HepG2 (cell line): ENCODE measurements around the gene PLPP3. TPM values are rescaled to one million over a fixed set of nuclear protein-coding genes. Genes with fewer than 3 reads are reported as not detected.

ENCODE experiments used
- ARID2 ChIP-seq: sonication (generic); formaldehyde crosslinking; IDR thresholded peaks from 2 replicates; pipeline ENCODE4 v1.8.1; 2022; ENCODE audit warnings: mild to moderate bottlenecking, missing genetic modification reagents, borderline replicate concordance
- CBX5 ChIP-seq: sonication (generic); formaldehyde crosslinking; IDR thresholded peaks from 2 replicates; pipeline ENCODE4 v1.4.0; 2020; ENCODE audit warnings: missing genetic modification reagents, borderline replicate concordance
- CTCF ChIP-seq: sonication (generic); formaldehyde crosslinking; IDR thresholded peaks from 2 replicates; pipeline ENCODE4 v1.5.0; 2020; ENCODE audit warnings: mild to moderate bottlenecking, missing genetic modification reagents, moderate library complexity
- FIP1L1 ChIP-seq: fragments of 200-400 bp; formaldehyde crosslinking; IDR thresholded peaks from 2 replicates; pipeline ENCODE4 v1.6.1; 2018; ENCODE audit warnings: low read depth, mild to moderate bottlenecking, low read length, moderate library complexity, borderline replicate concordance; ENCODE audit not compliant: insufficient read depth
- FLYWCH1 ChIP-seq: sonication (generic); formaldehyde crosslinking; IDR thresholded peaks from 2 replicates; pipeline ENCODE4 v1.8.1; 2023; ENCODE audit warnings: mild to moderate bottlenecking, missing genetic modification reagents
- HNF4A ChIP-seq: sonication (generic); formaldehyde crosslinking; IDR thresholded peaks from 2 replicates; pipeline ENCODE4 v1.4.0; 2020; ENCODE audit warnings: missing genetic modification reagents
- JUN ChIP-seq: sonication (generic); formaldehyde crosslinking; IDR thresholded peaks from 2 replicates; pipeline ENCODE4 v1.4.0; 2020; ENCODE audit warnings: mild to moderate bottlenecking, missing genetic modification reagents
- JUND ChIP-seq: sonication (generic); formaldehyde crosslinking; IDR thresholded peaks from 2 replicates; pipeline ENCODE4 v1.8.0; 2022; ENCODE audit warnings: mild to moderate bottlenecking, missing genetic modification reagents
- KDM1A ChIP-seq: IDR thresholded peaks from 2 replicates; pipeline ENCODE4 v1.6.1; 2016; ENCODE audit warnings: missing compliant biosample characterization
- KDM2A ChIP-seq: sonication (generic); formaldehyde crosslinking; IDR thresholded peaks from 2 replicates; pipeline ENCODE4 v1.4.0; 2020; ENCODE audit warnings: low read depth, missing genetic modification reagents, borderline replicate concordance
- KDM5A ChIP-seq: fragments of 200-600 bp; sonication (generic); IDR thresholded peaks from 2 replicates; pipeline ENCODE4 v1.7.0; 2018; ENCODE audit warnings: antibody characterized with exemption, mild to moderate bottlenecking, low read length, borderline replicate concordance
- NCOA5 ChIP-seq: sonication (generic); formaldehyde crosslinking; IDR thresholded peaks from 2 replicates; pipeline ENCODE4 v1.4.0; 2020; ENCODE audit warnings: missing genetic modification reagents
- NR1H2 ChIP-seq: sonication (generic); formaldehyde crosslinking; IDR thresholded peaks from 2 replicates; pipeline ENCODE4 v1.8.1; 2022; ENCODE audit warnings: low read depth, missing genetic modification reagents, borderline replicate concordance
- POLR2G ChIP-seq: fragments of 200-400 bp; formaldehyde crosslinking; IDR thresholded peaks from 2 replicates; pipeline ENCODE4 v1.6.1; 2018; ENCODE audit warnings: mild to moderate bottlenecking, low read depth, low read length, moderate library complexity
- ZMAT3 ChIP-seq: sonication (generic); formaldehyde crosslinking; conservative IDR thresholded peaks from 2 replicates; pipeline ENCODE4 v1.7.0; 2021; ENCODE audit warnings: missing genetic modification reagents
- ZNF205 ChIP-seq: IDR thresholded peaks from 2 replicates; pipeline ENCODE4 v1.6.1; 2018; ENCODE audit warnings: missing biosample characterization, missing genetic modification reagents
- ZNF256 ChIP-seq: sonication (generic); formaldehyde crosslinking; conservative IDR thresholded peaks from 2 replicates; pipeline ENCODE4 v1.4.0; 2020; ENCODE audit warnings: missing genetic modification reagents
- ZNF329 ChIP-seq: sonication (generic); formaldehyde crosslinking; IDR thresholded peaks from 2 replicates; pipeline ENCODE4 v1.9.0; 2021; ENCODE audit warnings: low read depth, mild to moderate bottlenecking, missing genetic modification reagents
- ZNF34 ChIP-seq: sonication (generic); formaldehyde crosslinking; IDR thresholded peaks from 2 replicates; pipeline ENCODE4 v1.4.0; 2020; ENCODE audit warnings: mild to moderate bottlenecking, missing genetic modification reagents, borderline replicate concordance
- ZNF343 ChIP-seq: sonication (generic); formaldehyde crosslinking; IDR thresholded peaks from 2 replicates; pipeline ENCODE4 v1.4.0; 2020; ENCODE audit warnings: mild to moderate bottlenecking, missing genetic modification reagents
- ZNF362 ChIP-seq: sonication (generic); formaldehyde crosslinking; IDR thresholded peaks from 2 replicates; pipeline ENCODE4 v1.4.0; 2020; ENCODE audit warnings: missing genetic modification reagents, mild to moderate bottlenecking, borderline replicate concordance
- ZNF512B ChIP-seq: sonication (generic); formaldehyde crosslinking; IDR thresholded peaks from 2 replicates; pipeline ENCODE4 v1.5.1; 2020; ENCODE audit warnings: missing genetic modification reagents, mild to moderate bottlenecking, borderline replicate concordance
- ZNF598 ChIP-seq: sonication (generic); formaldehyde crosslinking; IDR thresholded peaks from 2 replicates; pipeline ENCODE4 v1.5.1; 2020; ENCODE audit warnings: mild to moderate bottlenecking, missing genetic modification reagents, borderline replicate concordance
- ZNF770 ChIP-seq: sonication (generic); formaldehyde crosslinking; IDR thresholded peaks from 2 replicates; pipeline ENCODE4 v1.5.0; 2020; ENCODE audit warnings: mild to moderate bottlenecking, missing genetic modification reagents
- polyA plus RNA-seq, 8 experiments: library from polyadenylated mRNA; depleted of rRNA in 3 of 8; stranded (reverse) in 7 of 8; unstranded in 1 of 8; fragments of >200 nt; fragmentation: Illumina TruSeq in 4 of 8; extraction: Trizol in 4 of 8; gene quantifications; 2 replicates each; pipeline versions ENCODE4 v1.2.1 to v1.2.3, GENCODE V29; 2011 to 2016; ENCODE audit warnings: low read depth in 4 of 8, missing spikeins in 1 of 8, mixed read lengths in 1 of 8; ENCODE audit not compliant: insufficient read depth in 1 of 8
- total RNA-seq, 5 experiments: library from RNA; depleted of rRNA; stranded (reverse); fragments of >200 nt; fragmentation: Illumina TruSeq; extraction: Trizol; gene quantifications; 2 replicates each; pipeline ENCODE4 v1.2.3, GENCODE V29; 2016; ENCODE audit warnings: low read depth in 1 of 5

The PLPP3 gene
- total and polyA plus RNA-seq, 2 of the 13 experiments (the other 11 are each of a cell fraction or from before 2014, with no cell fraction given) = 49.7 to 65.8 TPM

- TF ChIP-seq ZNF512B (CRISPR knock-in tag) (no peak), ZNF256 (CRISPR knock-in tag) (no peak), ZNF205 (0 out of 2 replicates have a peak, but pooled peaks have one; percentile 19), CTCF (no peak), HNF4A (peak; percentile 89), NCOA5 (no peak), ZNF362 (CRISPR knock-in tag) (no peak), ZNF770 (CRISPR knock-in tag) (no peak), KDM2A (no peak), ZMAT3 (CRISPR knock-in tag) (no peak), ZNF34 (CRISPR knock-in tag) (no peak), KDM5A (no peak), JUND (CRISPR knock-in tag) (no peak), KDM1A (no peak), ZNF598 (no peak), ARID2 (no peak), FIP1L1 (no peak), JUN (0 out of 2 replicates have a peak, but pooled peaks have one; percentile 46), ZNF329 (no peak), ZNF343 (no peak), CBX5 (CRISPR knock-in tag) (no peak), FLYWCH1 (CRISPR knock-in tag) (no peak), POLR2G (no peak), NR1H2 (CRISPR knock-in tag) (no peak)
These were observed 15.8 kb downstream of the PLPP3 start (continued) for GRCh38 chr1:56563568-56563967.
